ENCODE data around the gene ARMC2.

ARMC2 gene

GRCh38 chr6:108948181-108948661 is 100.0 kb downstream of the ARMC2 start:
- Histone ChIP-seq H3K4me2 (ENCODE audit: low read depth, low read length, poor library complexity, severe bottlenecking) (no peak overlapping the region), H3K79me2 (ENCODE audit: insufficient read depth, low read length) (no peaks in the 10 kb centered on the region), H3K36me3 (ENCODE audit: insufficient read depth, low read length) (no peaks in the 10 kb centered on the region), H3K9me2 (replicated peaks; ENCODE audit: low read depth, low read length) (no peaks in the 10 kb centered on the region), H2AFZ (ENCODE audit: low read length) (no peak overlapping the region), H3K4me1 (ENCODE audit: insufficient read depth, low read length, poor library complexity, severe bottlenecking) (peaks cover 48% of the 10 kb centered on the region), H3K9me3 (ENCODE audit: insufficient read depth, low read depth, low read length) (no peaks in the 10 kb centered on the region), H3K4me3 (ENCODE audit: low read length, poor library complexity, severe bottlenecking) (no peak overlapping the region), H4K20me1 (ENCODE audit: insufficient read depth, low read length, poor library complexity, severe bottlenecking) (no peaks in the 10 kb centered on the region), H3F3A (ENCODE audit: low read depth) (no peaks in the 10 kb centered on the region), H3K27me3 (ENCODE audit: insufficient read depth, low read length, poor library complexity, severe bottlenecking) (no peaks in the 10 kb centered on the region), H3K9ac (ENCODE audit: low read depth, low read length, poor library complexity, severe bottlenecking) (no peak overlapping the region)
- TF ChIP-seq CTCF (conservative IDR thresholded peaks at IDR 0.05; ENCODE audit: low read length) (no peak), EZH2phosphoT487 (IDR thresholded peaks at IDR 0.05; ENCODE audit: borderline replicate concordance) (no peak)

- peaks cover 20% of the 10 kb centered on the region for H3K4me1 ChIP-seq (ENCODE audit: insufficient read depth, low read length, poor library complexity, severe bottlenecking)
- TF ChIP-seq CTCF (conservative IDR thresholded peaks at IDR 0.05; ENCODE audit: low read length), result no peak
- TF ChIP-seq EZH2phosphoT487 (IDR thresholded peaks at IDR 0.05; ENCODE audit: borderline replicate concordance), result no peak
Observed at GRCh38 chr6:108951351-108951953, 103.2 kb downstream of the ARMC2 start.

GRCh38 chr6:108952776-108953486 is 104.7 kb downstream of the ARMC2 start:
- TF ChIP-seq EZH2phosphoT487 (IDR thresholded peaks at IDR 0.05; ENCODE audit: borderline replicate concordance) (no peak), CTCF (conservative IDR thresholded peaks at IDR 0.05; ENCODE audit: low read length) (no peak)
- Histone ChIP-seq H4K20me1 (ENCODE audit: insufficient read depth, low read length, poor library complexity, severe bottlenecking) (no peaks in the 10 kb centered on the region), H3K27me3 (ENCODE audit: insufficient read depth, low read length, poor library complexity, severe bottlenecking) (no peaks in the 10 kb centered on the region), H3K4me3 (ENCODE audit: low read length, poor library complexity, severe bottlenecking) (no peak overlapping the region), H3K9me2 (replicated peaks; ENCODE audit: low read depth, low read length) (no peaks in the 10 kb centered on the region), H3K79me2 (ENCODE audit: insufficient read depth, low read length) (no peaks in the 10 kb centered on the region), H2AFZ (ENCODE audit: low read length) (no peak overlapping the region), H3K36me3 (ENCODE audit: insufficient read depth, low read length) (no peaks in the 10 kb centered on the region), H3K9me3 (ENCODE audit: insufficient read depth, low read depth, low read length) (no peaks in the 10 kb centered on the region), H3F3A (ENCODE audit: low read depth) (no peaks in the 10 kb centered on the region), H3K9ac (ENCODE audit: low read depth, low read length, poor library complexity, severe bottlenecking) (no peak overlapping the region), H3K4me1 (ENCODE audit: insufficient read depth, low read length, poor library complexity, severe bottlenecking) (peaks cover 11% of the 10 kb centered on the region), H3K4me2 (ENCODE audit: low read depth, low read length, poor library complexity, severe bottlenecking) (no peak overlapping the region)

More at GRCh38 chr6:108951351-108951953, 103.2 kb downstream of the ARMC2 start:
- Histone ChIP-seq H3F3A (ENCODE audit: low read depth) (no peaks in the 10 kb centered on the region), H3K79me2 (ENCODE audit: insufficient read depth, low read length) (no peaks in the 10 kb centered on the region), H3K27me3 (ENCODE audit: insufficient read depth, low read length, poor library complexity, severe bottlenecking) (no peaks in the 10 kb centered on the region), H3K9ac (ENCODE audit: low read depth, low read length, poor library complexity, severe bottlenecking) (no peak overlapping the region), H2AFZ (ENCODE audit: low read length) (no peak overlapping the region), H3K9me2 (replicated peaks; ENCODE audit: low read depth, low read length) (no peaks in the 10 kb centered on the region), H3K4me3 (ENCODE audit: low read length, poor library complexity, severe bottlenecking) (no peak overlapping the region), H3K4me2 (ENCODE audit: low read depth, low read length, poor library complexity, severe bottlenecking) (no peak overlapping the region), H3K36me3 (ENCODE audit: insufficient read depth, low read length) (no peaks in the 10 kb centered on the region), H3K9me3 (ENCODE audit: insufficient read depth, low read depth, low read length) (no peaks in the 10 kb centered on the region), H4K20me1 (ENCODE audit: insufficient read depth, low read length, poor library complexity, severe bottlenecking) (no peaks in the 10 kb centered on the region)
